Tibial nerve (tissue), 4 donors: ENCODE data around the gene SNRNP35.

Source experiments
- CTCF ChIP-seq, 5 experiments: fragments of 200-600 bp in 3 of 5; fragments of 450-650 bp in 2 of 5; sonication (generic) in 3 of 5; IDR thresholded peaks; one replicate each; pipeline ENCODE4 v1.5.1; 2016 to 2019; ENCODE audit warnings: antibody characterized with exemption in 5 of 5, mild to moderate bottlenecking in 3 of 5, moderate library complexity in 2 of 5
- EP300 ChIP-seq, 2 donors: sonication (generic); formaldehyde crosslinking; IDR thresholded peaks; one replicate each; pipeline ENCODE4 v1.6.1; 2017; ENCODE audit warnings: antibody characterized with exemption in 2 of 2, mild to moderate bottlenecking in 1 of 2
- POLR2A ChIP-seq, 2 donors: fragments of 450-650 bp; IDR thresholded peaks; one replicate each; pipeline ENCODE4 v1.6.1; 2017; ENCODE audit warnings: antibody characterized with exemption in 2 of 2, mild to moderate bottlenecking in 2 of 2, moderate library complexity in 2 of 2

GRCh38 chr12:123471374-123472068, 13.6 kb downstream of the SNRNP35 start:
- TF ChIP-seq POLR2A (IDR thresholded peaks at IDR 0.05) (no peak), EP300 (IDR thresholded peaks at IDR 0.05) (no peak), CTCF (IDR thresholded peaks at IDR 0.05) (no peak)
